ENCODE measurements around the gene SYNGR3.

DNA sequence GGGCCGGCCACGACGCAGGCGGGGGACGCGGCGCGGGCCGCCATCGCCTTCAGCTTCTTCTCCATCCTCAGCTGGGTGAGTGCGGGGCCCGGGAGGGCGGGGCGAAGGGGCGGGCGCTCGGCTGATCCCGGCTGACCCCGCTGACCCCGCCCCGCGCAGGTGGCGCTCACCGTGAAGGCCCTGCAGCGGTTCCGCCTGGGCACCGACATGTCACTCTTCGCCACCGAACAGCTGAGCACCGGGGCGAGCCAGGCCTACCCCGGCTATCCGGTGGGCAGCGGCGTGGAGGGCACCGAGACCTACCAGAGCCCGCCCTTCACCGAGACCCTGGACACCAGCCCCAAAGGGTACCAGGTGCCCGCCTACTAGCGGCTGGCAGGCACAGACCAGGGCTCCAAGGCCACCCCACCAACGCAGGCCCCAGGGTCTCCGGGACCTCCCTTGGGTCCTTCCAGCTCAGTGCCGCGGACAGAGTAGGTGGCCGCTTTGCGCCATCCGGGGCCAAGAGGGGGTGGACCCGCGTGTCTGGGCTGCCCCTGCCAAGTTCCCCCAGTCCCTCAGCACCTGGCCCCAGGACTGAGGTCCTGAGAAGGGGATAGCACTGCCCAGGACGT is 3.0 kb downstream of the SYNGR3 start:
- TF ChIP-seq, protein P1, sequence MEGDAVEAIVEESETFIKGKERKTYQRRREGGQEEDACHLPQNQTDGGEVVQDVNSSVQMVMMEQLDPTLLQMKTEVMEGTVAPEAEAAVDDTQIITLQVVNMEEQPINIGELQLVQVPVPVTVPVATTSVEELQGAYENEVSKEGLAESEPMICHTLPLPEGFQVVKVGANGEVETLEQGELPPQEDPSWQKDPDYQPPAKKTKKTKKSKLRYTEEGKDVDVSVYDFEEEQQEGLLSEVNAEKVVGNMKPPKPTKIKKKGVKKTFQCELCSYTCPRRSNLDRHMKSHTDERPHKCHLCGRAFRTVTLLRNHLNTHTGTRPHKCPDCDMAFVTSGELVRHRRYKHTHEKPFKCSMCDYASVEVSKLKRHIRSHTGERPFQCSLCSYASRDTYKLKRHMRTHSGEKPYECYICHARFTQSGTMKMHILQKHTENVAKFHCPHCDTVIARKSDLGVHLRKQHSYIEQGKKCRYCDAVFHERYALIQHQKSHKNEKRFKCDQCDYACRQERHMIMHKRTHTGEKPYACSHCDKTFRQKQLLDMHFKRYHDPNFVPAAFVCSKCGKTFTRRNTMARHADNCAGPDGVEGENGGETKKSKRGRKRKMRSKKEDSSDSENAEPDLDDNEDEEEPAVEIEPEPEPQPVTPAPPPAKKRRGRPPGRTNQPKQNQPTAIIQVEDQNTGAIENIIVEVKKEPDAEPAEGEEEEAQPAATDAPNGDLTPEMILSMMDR (IDR thresholded peaks at IDR 0.05; ENCODE audit: low read length) = no peak
- no peak for TF ChIP-seq EZH2 (optimal IDR thresholded peaks at IDR 0.05; ENCODE audit: low read depth, low read length)
- TF ChIP-seq EZH2phosphoT487 (IDR thresholded peaks at IDR 0.05; ENCODE audit: low read length) = no peak

All from MM.1S (cell line).